Occipital lobe (tissue), 2 donors: ENCODE measurements around the gene ST8SIA5. TPM values are rescaled to one million over a fixed set of nuclear protein-coding genes. Genes with fewer than 3 reads are reported as not detected.

ENCODE experiments used
- DNase-seq: peaks from one replicate; lab custom pipeline; 2025; lab: John Stamatoyannopoulos, UW
- total RNA-seq: library from RNA; depleted of rRNA; stranded (reverse); fragments of >200 nt; gene quantifications from one replicate; pipeline ENCODE4 v1.2.3, GENCODE V29; 2014

ST8SIA5 gene
- total RNA-seq, 1 donor from 2014 or later: 10.8 TPM

DNA sequence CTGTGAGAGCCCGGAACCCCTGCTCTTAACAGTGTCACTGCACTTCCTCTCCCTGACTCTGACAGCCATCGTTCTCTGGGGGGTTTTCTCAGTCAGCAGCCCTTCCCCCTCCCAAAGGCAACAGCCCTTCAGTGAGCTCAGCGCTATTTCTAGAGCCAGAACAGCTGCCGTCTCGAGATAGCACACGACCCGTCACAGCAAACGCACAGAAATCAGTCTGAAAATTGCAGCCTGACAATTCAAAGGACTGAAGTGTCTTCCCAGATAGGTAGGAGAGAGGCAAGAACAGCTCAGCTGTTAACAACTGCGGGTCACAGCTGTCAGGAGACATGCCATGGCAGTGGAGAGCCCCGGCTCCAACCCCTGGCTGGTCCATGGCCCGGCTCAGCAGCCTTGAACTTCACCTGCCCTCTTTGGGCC lies 45.4 kb downstream of the ST8SIA5 start:
- peak; percentile 20 for DNase-seq

DNA sequence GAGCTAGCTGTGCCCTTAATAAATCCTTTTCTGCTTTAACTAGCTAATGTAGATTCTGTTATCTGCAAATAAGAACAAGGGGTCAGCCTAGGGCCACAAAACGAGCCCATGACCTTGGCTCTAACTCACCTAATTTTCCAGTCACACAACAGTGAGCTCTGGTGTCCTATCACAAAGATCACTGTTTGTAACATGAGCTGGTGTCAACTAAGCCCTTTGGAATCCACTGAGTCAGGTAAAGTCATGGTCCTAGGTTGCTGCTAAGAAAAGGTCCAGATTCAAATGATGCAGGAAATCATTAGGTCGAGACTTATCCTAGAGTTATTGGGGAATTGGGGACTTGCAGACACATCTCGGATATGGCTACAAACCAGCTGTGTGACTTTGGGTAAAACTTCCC lies 49.9 kb downstream of the ST8SIA5 start:
- DNase-seq: no peak

DNA sequence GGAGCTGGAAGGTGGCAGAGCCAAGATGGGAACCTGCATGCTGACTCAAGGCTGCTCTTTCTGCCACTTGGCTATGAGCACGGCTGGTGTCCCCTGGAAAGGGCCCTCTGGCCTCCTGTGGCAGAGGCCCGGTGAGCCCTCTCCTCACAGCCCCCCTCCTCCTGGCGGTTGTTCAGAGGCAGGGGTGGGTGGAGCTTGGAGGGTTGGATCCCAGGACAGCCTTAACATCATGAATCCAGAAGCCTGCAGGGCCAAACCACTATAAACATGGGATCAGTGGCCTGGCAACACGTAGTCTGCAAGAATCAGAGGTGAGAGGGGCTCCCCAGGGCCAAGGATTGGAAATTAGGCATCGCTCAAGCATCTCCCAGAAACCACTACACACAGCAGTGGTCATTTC lies 51.3 kb downstream of the ST8SIA5 start:
- DNase-seq: no peak

DNA sequence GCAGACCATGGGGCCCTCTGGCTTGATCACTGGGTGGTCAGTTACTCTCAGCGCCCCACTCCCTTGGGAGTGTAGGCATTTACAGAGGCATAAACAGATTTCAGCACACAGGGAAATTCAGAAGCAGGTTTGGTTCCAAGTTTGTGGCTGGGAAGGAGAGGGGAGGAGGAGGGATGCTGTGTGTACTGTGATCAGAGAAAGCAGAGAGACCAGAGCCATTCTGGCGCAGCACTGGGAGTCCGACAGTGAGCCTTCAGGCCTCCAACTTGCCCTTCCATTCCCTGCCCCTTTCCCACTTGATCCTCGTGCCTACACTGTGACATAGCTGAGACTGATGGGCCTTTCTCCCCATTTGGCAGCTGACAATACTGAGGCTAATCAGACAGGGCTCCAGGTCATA lies 52.0 kb downstream of the ST8SIA5 start:
- DNase-seq: no peak

DNA sequence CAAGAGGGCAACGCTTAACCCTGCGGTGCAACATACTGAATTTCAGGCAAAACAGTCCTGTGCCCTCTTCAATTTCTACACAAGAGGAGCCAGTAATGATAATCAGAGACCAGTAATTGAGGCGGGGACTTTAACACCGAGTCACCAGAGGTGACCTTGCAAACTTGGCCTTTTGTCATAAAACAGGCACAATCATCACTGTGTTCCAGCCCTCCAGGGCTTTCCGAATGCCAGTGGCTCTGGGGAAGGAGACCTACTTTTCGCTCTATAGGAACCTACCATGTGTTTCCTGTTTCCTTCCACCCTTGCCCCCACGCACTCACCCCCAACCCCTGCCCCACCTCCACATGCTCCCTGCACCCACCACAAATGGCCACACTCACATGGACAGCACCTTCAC lies 52.7 kb downstream of the ST8SIA5 start:
- no peak for DNase-seq

DNA sequence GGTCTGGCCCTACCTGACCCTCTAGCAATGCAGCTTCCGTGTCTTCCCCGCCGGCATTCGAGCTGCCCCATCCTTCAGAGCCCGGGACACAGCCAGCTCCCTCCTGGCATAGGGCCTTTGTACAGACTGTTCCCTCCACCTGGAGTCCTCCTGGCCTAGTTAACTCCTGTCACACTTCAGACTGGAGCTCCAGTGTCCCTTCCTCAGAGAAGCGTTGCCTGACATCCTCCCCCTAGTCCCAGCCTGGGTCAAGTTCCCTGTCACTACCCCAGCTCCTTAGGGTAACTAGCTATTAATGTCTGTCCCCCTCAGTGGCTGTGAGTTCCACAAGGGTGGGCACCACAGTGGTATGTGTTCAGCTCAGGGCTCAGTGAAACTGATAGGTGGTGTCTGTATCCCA lies 54.4 kb downstream of the ST8SIA5 start:
- DNase-seq: no peak

DNA sequence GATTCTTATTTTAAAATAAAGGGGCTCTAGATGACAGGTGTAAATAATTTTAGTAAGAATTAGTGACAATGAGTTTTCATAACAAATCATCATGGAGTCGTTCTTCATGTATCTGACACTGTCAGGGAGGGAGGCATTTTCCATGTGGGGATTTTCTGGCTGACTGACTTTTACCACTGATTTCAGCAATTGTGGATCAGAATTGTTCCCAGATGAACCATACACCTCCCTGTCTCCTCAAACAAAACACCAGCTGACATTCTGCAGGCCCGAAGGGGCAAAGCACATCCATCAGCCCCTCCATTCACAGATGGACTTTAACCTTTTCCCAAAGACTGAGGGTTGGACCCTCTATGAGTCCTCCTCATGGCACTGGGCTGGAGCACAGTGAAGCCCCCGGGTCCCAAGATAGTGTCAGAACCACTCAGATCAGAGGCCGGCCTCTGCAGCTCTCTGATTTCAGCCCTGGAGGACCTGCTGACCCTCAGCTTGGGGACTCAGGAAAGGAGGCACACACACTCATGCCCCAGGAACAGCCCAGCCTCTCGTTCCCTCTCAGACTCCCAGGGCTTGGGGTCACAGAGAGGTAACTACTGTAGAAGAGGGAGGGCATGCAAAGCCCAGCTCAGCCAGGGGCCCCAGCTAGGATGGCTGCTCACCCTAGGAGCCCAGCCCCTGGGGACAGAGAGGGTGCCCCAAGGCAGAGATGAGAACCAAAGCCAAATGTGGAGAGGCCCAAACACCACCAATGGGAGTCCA lies 56.6 kb downstream of the ST8SIA5 start:
- no peak for DNase-seq

DNA sequence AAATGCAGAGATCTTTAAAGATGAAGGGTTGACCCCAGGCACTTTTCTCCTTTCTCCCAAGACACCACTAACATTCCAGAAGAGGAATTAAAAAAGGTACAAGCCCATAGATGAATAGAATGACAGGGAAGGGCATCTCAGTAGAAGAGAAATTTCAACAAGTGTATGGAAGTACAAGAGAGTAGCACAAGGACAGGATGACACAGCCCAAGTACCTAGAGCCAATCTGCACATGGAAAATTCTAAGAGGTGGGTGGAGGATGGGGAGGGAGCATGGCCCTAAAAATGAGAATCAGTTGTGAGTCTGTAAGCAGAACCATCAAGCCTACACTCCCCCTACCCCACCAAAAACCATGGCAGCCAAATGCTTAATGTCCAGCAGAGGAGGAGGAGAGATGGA lies 60.2 kb downstream of the ST8SIA5 start:
- no peak for DNase-seq

DNA sequence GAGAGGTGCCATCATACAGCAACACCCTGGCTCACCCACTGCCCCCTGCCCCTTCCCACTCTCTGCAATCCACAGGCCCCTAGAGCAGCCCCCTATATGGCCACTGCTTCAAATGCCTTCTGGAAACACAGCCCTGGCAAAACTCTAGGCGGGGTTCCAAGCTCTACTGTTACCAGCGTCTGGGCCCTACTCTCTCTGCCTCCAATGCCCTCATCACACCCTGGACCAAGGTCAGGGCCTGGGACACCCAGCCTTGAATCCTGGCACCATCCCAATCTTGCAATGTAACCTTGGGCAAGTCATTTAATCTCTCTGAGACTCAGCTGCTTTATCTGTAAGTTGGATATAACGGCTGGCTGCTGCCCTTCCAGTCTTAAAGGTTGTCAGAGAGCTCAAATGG lies 60.6 kb downstream of the ST8SIA5 start:
- DNase-seq: no peak

DNA sequence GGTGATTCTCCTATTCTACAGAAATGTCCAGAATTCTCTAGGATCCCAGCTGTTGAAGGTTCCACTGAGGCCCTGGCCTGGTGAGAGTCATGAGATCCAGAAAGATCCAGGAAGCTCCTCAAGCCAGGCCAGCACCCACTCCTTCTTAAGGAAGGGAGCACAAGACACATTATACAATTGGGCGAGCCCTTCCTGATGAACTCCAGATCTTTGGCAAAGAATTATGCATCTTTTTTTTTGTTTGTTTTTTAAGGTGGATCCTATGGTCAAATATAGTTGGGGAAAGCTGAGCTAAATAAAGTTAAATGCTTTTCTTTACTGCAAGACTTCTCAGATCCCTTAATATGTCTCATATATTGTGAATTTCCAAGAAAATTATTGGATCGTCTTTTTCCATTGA lies 62.9 kb downstream of the ST8SIA5 start:
- DNase-seq: no peak

DNA sequence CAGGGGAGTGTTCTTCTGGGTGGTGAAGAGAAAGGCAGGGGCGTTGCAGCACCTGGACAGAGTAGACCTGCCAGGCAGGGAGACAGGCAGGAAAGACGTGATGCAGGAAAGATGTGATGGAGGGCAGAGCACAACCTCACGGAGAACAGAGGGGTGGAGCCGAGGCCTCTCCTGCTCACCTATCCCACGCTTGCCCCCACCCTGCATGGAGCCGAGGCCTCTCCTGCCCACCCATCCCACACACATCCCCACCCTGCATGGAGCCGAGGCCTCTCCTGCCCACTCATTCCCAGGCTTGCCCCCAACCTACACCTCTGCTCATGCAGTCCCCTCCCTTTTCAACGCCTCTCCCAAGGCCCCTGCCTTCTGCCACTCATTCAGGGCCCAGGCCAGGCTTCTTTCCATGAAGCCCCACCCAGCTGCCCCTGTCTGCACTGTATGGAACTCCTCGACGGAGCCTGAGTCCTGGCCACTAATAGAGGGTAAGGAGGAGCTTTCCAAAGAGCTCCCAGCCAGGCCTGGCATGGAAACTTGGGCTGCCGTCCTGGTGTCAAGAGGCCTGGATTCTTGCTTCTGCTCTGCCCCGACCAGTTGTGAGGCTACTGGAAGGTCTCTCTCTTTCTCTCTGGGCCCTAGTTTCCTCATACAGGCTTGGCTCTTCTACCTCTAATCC lies 67.9 kb downstream of the ST8SIA5 start:
- DNase-seq: no peak

DNA sequence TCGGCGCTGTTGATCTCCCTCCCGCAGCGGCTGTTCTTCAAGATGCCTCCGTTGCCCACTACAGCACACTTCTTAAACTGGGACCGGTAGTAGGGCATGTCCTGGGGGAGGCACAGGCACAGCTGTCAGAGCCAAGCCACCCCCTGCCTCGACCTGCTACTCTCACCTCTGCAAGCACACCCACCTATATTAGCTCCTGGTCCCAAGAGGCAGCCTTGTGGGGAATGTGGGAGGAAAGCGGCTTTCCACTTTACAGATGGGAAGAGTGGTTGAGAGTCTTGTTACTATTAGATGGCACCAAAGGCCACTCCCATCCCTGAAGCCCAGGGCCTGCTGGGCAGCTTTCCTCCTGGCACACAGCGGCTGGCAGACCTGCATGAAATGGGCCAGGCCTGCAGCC lies 70.7 kb downstream of the ST8SIA5 start:
- no peak for DNase-seq

DNA sequence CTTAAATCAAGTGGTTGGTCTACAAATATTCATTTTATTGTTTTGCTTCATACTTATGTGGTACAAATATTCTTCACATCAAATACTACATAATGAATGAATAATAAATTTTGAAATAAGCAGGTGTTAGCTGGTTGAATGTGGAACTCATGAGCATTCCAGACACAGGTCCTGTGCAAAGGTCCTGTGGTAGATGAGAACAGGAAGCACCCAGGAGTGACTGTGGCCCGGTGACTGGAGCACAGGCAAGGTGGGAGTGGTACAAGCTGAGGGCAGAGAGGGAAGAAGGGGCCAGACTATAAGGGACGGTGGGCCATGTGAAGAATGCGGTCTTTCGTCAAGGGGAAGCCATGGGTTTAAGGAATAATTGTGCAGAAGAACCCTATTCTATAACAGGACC lies 73.6 kb downstream of the ST8SIA5 start:
- DNase-seq: no peak

DNA sequence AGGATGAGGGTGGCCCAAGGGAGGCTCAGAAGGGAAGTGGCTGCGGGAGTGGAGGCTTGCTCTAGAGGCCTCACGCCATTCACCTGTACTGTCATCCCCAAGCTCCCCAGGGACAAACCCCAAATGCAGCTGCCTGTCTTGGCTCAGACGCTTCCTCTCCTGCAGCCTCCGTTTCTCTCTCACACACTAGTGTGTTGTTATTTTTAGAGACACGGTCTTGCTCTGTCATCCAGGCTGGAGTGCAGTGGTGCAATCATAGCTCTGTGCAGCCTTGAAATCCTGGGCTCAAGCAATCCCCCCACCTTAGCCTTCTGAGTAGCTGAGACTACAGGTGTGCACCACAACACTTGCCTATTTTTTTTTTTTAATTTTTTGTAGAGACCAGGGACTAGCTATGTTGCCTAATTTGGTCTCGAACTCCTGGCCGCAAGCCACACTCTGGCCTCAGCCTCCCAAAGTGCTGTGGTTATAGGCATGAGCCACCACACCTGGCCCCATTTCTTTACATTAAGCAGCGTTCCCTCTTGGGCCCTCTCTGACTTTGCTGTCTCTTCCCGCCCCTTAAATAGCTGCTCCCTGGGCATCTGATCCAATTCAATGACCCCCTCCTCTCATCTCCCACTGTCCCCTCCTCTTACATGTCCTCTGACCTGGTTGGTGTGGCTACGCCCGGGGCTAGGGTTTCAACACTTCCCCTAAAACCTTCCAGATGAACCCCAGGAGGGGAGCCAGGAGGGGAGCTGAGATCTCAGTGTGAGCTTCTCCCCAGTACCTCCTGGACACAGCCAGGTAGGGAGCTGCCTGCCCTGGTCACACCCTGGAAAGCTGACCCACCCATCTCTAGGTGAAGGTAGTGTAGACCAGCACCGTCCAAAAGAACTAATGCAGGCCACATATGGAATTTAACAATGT lies 75.8 kb downstream of the ST8SIA5 start:
- DNase-seq: no peak

DNA sequence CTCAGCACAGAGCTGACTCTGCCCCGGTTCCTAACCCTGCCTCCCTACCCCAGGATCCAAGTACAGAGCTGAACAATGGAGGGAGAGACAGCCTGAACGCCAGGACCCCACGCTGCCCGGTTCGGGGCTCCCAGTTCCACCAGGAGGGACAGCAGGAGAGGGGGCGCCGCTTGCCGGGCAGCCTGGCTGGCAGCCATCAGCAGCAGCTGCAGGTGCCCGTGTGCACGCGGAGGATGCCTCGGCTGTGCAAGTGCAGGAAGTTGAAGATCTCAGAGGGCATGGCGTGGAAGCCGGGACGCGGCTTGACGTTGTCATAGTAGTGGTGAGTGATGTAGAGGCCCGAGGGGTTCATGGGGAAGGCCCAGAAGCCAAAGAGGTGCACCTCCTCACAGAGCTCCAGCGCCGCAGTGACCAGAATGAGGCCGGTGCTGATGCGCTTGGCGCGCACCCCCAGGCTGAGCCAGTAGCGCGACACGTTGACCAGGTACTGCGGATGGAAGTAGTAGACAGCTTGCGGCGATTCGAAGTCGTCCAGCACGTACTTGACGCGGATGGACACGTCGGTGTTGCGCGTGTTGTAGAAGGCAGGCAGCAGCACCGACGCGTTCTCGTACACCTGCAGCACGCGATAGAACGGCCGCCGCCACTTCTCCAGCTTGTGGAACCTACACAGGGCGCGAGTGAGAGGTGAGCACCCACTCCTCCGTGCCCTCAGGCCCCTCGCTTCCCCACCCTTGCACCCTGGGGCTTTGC lies 76.8 kb downstream of the ST8SIA5 start:
- DNase-seq: no peak

DNA sequence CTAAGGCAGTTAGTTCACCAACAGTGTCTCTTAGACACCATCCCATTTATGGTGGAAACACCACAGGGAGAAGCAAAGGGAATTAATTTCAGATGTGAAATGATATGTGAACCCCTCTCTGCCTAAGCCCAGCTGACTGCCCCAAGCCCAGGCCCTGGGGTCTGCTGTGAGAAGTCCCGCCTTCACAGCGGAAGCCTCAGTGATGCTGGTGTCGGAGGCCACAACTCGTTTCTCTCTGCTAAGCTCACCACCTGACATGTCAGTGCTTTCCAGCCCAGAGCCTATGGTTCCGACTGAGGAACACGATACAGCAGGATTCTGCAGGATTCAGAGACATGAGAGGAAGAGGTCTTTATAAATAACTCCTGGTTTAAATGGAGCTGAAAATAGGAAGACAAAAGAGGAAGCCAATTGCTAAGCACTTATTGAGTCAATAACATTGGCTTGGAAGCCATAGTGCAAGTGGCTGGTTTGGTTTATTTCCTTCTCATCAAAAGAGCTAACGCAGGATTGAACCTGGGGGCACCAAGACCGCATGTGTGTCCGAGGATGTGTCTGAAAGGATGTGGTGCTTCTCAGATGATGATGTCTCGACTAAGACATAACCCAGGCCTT lies 78.0 kb downstream of the ST8SIA5 start:
- DNase-seq: no peak

DNA sequence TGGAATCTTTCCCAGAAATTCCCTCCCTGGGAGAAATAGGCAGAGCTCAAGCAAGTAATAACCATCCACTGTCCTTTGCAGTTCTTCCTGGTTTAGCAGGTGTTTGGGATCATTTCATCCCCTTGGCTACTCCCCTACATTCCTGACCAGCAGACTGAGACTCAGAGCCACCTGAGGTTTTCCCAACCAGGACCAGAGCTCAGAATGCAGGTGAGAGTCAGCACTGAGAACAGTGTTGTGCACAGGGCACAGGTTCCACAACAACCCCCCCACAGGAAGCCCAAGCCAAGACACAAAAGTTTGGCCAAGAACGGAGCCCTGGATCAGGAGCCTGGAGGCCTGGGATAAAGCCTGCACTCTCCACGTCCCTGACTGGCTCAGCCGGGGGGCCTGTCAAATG lies 78.8 kb downstream of the ST8SIA5 start:
- no peak for DNase-seq

DNA sequence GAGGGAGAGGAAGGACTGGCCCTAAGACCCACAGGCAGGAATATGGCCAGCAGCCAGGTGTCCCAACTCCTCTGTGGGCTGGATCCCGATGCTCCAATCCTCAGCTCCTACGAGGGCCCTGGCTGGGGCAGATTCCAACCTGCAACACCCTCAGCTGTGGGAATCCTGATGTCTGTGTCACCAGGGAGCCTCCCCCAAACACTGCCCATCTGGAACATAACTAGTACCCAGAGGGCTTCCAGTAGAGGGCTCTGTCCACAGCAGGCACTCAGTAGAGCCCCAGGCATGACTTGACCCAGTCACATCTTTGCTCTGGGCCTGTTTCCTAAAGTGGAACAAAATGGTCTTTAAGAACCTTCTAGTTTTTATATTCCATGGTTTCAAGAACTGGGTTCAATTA lies 79.2 kb downstream of the ST8SIA5 start:
- DNase-seq: no peak

DNA sequence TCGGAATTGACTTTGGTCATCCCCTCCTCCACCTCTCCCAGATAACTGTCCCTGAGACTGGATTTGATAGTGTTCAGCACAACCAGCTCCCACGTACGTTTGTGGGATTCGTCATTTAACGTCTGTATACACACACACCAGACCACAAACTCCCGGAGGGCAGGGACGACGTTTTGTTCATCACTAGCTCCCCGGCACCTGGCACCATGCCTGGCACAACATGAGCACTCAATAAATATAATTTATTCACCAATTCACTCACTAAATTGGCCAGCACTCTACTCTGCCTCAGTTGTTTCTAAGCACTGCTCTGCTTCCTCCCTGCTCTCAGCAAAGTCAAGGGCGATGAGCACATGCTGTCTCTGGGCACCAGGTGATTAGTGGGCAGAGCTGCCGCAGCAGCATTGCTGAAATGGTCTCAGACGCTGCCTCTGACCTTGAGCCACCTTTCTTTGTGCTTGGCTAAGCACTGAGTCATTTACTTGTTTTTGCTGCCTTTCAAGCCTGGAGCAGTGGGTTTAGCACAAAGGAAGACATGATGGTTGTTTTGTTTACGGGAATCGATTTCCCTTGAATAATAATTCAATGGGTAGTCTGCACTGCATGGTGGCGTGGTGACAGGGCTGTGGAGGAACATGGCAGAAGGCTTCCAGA lies 80.5 kb downstream of the ST8SIA5 start:
- DNase-seq: no peak

DNA sequence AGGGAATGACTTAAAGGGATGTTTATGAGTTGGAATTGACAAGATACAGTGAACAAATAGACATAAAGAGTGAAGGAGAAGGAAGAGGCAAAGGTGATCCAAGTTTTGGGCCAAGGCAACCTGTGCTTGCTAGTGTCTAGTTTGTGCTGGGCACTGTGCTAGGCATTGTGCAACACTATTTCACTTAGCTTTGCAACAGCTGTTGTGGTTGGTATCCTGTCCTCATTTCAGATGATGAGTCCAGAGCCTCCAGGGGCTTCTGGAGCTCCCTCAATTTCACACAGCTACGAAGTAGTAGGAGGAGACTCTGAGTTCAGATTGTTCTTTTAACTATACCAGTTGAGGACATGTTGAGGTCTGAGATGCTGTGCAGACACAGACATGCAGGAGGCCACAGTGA lies 81.7 kb downstream of the ST8SIA5 start:
- no peak for DNase-seq
